ENCODE data around the gene ATOSB. TPM values are rescaled to one million over a fixed set of nuclear protein-coding genes. Genes with fewer than 3 reads are reported as not detected.

ATOSB gene, protein sequence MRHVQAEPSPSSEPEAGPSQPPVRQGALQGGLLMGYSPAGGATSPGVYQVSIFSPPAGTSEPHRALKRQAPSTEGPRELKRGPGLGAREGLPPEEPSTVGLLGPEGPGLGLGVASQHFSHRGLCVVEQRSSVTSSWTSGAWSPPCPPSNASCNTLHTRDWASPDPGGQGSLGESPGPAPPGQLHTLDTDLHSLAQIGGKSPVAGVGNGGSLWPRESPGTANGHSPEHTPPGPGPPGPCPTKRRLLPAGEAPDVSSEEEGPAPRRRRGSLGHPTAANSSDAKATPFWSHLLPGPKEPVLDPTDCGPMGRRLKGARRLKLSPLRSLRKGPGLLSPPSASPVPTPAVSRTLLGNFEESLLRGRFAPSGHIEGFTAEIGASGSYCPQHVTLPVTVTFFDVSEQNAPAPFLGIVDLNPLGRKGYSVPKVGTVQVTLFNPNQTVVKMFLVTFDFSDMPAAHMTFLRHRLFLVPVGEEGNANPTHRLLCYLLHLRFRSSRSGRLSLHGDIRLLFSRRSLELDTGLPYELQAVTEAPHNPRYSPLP
- total RNA-seq: 10 to 100 TPM; 13.0 to 28.9 (median 24.2) TPM

DNA sequence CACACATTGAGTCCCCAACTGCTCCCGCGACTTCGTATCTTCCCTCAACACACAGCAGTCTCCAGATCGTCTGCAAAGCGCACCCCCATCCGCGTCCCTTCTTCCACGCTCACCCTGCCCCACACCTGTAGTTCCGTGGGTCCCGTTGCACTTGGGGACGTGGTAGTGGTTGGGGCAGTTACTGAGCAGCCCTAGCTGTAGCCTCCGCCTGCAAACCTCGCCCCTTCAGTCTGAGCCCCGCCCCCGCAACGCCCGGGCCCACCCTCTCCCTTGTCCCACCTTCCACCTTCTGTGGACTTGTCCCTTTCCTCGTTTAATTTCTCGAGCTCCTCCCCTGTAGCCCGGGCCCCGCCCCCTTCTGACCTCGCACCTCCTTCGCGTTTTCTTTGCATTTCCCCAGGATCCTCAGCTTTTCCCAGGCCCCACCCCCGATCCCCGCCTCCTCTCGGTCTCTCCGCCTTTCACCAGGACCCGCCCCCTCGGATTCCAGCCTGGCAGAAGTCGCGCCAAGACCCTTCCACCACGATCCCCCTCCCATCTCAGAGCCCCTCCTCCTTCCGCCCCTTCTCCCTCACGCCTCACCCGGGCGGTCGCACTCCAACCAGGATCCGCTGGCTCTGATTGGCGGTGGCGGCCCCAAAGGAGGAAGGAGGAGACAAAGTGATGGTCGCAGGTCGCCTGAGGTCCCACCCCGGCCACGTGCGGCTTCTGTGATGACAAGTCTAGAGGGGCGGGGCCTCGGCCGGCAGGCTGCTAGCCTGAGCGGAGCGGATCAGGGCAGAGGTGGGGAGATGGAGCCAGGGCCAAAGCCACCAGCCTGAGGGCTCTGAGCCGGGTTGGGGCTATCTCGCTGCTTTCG, at the start of gene ATOSB:
TSS of gene ATOSB (minus strand) at position 183 of the 859 bp plus-strand sequence. CDS start 7,588 bp downstream, outside the sequence.
- TF ChIP-seq, protein P1, sequence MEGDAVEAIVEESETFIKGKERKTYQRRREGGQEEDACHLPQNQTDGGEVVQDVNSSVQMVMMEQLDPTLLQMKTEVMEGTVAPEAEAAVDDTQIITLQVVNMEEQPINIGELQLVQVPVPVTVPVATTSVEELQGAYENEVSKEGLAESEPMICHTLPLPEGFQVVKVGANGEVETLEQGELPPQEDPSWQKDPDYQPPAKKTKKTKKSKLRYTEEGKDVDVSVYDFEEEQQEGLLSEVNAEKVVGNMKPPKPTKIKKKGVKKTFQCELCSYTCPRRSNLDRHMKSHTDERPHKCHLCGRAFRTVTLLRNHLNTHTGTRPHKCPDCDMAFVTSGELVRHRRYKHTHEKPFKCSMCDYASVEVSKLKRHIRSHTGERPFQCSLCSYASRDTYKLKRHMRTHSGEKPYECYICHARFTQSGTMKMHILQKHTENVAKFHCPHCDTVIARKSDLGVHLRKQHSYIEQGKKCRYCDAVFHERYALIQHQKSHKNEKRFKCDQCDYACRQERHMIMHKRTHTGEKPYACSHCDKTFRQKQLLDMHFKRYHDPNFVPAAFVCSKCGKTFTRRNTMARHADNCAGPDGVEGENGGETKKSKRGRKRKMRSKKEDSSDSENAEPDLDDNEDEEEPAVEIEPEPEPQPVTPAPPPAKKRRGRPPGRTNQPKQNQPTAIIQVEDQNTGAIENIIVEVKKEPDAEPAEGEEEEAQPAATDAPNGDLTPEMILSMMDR (IDR thresholded peaks at IDR 0.05 in 4 of 5, conservative IDR thresholded peaks at IDR 0.05 in 1 of 5): no peak
- TF ChIP-seq POLR2A (IDR thresholded peaks at IDR 0.05): peak; percentile 41 to 48
- H3K36me3 ChIP-seq: no peaks in the 10 kb centered on the region
- no peaks in the 10 kb centered on the region for H3K27me3 ChIP-seq
- DNase-seq: peak; percentile 90 to 94
- peak within 1 kb of the TSS; percentile 58 to 73 (median 68) for H3K4me3 ChIP-seq
- intact Hi-C loops (cut with DNase I; ENCODE audit: low total_unique reads): loop anchor here (1.0 to 10.0 kb wide), 8 partner anchors 46 to 699 kb away; partner anchors contain the start of genes DNAI1, FAM219A, HINT2 and SPAG8
- no peaks in the 10 kb centered on the region for H3K9me3 ChIP-seq
- in situ Hi-C loops (cut with MboI; ENCODE audit: low sequenced_read_pairs in 4 of 4): loop anchor here (5.0 to 25.0 kb wide), 6 partner anchors 46 to 446 kb away; partner anchors contain the start of gene UNC13B (in 1 of the 4)
- H3K27ac ChIP-seq: peak within 1 kb of the TSS; percentile 83 to 92 (median 84)
- peaks cover 23 to 26% of the 10 kb centered on the region in 2 donors for H3K4me1 ChIP-seq
- peak; percentile 61 to 64 for ATAC-seq

DNA sequence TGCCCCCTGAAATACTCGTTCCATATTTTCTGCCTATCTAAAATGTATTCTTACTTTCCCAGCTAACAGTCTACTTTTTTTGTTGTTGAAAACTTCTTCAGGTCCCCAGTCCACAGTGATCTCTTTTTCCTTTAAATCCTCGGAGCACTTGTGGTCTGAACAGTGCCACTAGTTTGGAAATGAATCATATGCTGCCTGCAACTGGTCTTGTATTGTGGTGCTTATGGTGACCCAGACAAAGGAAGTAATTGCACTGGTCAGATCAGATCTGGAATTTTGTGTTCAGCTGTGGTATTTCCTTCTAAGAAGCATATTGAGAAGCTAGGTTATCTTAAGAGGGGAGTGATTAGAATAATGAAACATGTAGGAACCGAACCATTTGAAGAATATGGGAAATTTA, 49.0 kb upstream of the ATOSB start:
- no peaks in the 10 kb centered on the region for H3K27me3 ChIP-seq
- ATAC-seq (no peak), DNase-seq (no peak)
- peaks cover 23 to 39% of the 10 kb centered on the region in 2 donors for H3K4me1 ChIP-seq
- H3K9me3 ChIP-seq: no peaks in the 10 kb centered on the region
- H3K27ac ChIP-seq: peak overlapping the region in 3 of 4 donors; percentile 8 to 99 (median 34)
- no peaks in the 10 kb centered on the region for H3K36me3 ChIP-seq
- in situ Hi-C loops (cut with MboI; ENCODE audit: low sequenced_read_pairs in 4 of 4) (loop anchor here in 1 of 4 donors (5.0 kb wide), 1 partner anchor 47 kb away; the partner anchor contains the start of gene ATOSB), intact Hi-C loops (cut with DNase I; ENCODE audit: low total_unique reads) (loop anchor here (5.0 kb wide), 2 partner anchors 113 to 213 kb away; no protein-coding TSS in a partner anchor)
- TF ChIP-seq, protein P1 (IDR thresholded peaks at IDR 0.05 in 4 of 5, conservative IDR thresholded peaks at IDR 0.05 in 1 of 5): no peak
- TF ChIP-seq POLR2A (IDR thresholded peaks at IDR 0.05): no peak
- no peak overlapping the region for H3K4me3 ChIP-seq

DNA sequence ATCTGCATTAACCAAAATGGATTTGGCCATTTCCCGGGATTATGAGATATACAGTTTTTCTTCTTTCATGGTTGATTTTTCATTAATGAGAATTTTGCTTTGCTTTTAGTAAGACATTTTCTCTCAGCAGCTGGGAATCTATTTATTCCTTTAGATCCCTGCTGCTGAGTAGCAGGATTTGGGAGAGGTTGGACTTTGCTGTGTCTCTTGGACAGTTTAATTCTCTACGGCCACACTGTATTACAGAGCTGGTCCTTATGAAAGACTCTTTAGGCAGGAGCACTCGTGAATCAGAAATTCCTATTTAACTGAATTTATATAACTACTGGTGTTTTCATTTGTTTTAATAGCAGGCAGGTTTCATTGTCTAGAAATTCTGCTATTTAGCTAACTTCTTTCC, 47.8 kb upstream of the ATOSB start:
- H3K4me1 ChIP-seq: peaks cover 23 to 35% of the 10 kb centered on the region in 2 donors
- intact Hi-C loops (cut with DNase I; ENCODE audit: low total_unique reads): loop anchor here (5.0 kb wide), 2 partner anchors 114 to 214 kb away; no protein-coding TSS in a partner anchor
- H3K4me3 ChIP-seq: peak overlapping the region in 3 of 4 donors; percentile 80 to 93 (median 91)
- no peaks in the 10 kb centered on the region for H3K9me3 ChIP-seq
- TF ChIP-seq, protein P1 (IDR thresholded peaks at IDR 0.05 in 4 of 5, conservative IDR thresholded peaks at IDR 0.05 in 1 of 5): no peak
- TF ChIP-seq POLR2A (IDR thresholded peaks at IDR 0.05): no peak
- H3K27me3 ChIP-seq: no peaks in the 10 kb centered on the region
- H3K36me3 ChIP-seq: no peaks in the 10 kb centered on the region
- peak overlapping the region; percentile 92 to 99 (median 96) for H3K27ac ChIP-seq
- no peak for DNase-seq
- in situ Hi-C loops (cut with MboI; ENCODE audit: low sequenced_read_pairs in 4 of 4): loop anchor here in 1 of 4 donors (5.0 kb wide), 1 partner anchor 46 kb away; the partner anchor contains the start of gene ATOSB
- no peak for ATAC-seq

Data from gastrocnemius medialis (tissue), 4 donors.